K562 (cell line): ENCODE data around the gene ARHGEF17. TPM values are rescaled to one million over a fixed set of nuclear protein-coding genes. Genes with fewer than 3 reads are reported as not detected.
A peak's percentile ranks its signal among the peaks of the same experiment; 100 is the strongest.

Source experiments
- ATAC-seq: fragments of 200-7000 bp; cut with Tn5 transposase; 3 replicates; pipeline ENCODE4 v1.9.1; 2020; ENCODE audit warnings: moderate library complexity
- BruUV-seq: library from RNA; stranded (reverse); fragments of 400-500 nt; replicated peaks from 2 replicates; lab custom pipeline; 2021; lab: Mats Ljungman, UMichigan
- CTCF ChIA-PET: fragments of 300-600 bp; formaldehyde crosslinking; extraction: SDS; loops from one replicate; lab custom pipeline; 2021; ENCODE audit warnings: low intra/inter-chr PET ratio; lab: Yijun Ruan, JAX
- POLR2A ChIA-PET: fragments of 300-600, 350-650 bp; sonication (Branson Sonifier 250); formaldehyde crosslinking; extraction: SDS; loops from one replicate; lab custom pipeline; 2021; ENCODE audit warnings: antibody characterized with exemption, inconsistent platforms; lab: Yijun Ruan, JAX
- DNase-seq, 4 experiments: peaks; one replicate each; pipeline versions ENCODE4 v3.0.0 to v3.0.0-alpha.2; 2011 to 2018; ENCODE audit warnings: low spot score in 3 of 4, mixed read lengths in 3 of 4; ENCODE audit errors: extremely low read depth in 1 of 4
- FAIRE-seq: peaks from 2 replicates; lab custom pipeline; 2011; peaks lifted over from hg19 to GRCh38; lab: Jason Lieb, UNC
- H2AFZ ChIP-seq: 2 replicates; pipeline ENCODE4 v1.6.0; 2011; ENCODE audit warnings: low read depth, low read length, control low read depth, inconsistent platforms
- H3K27ac ChIP-seq: fragments of 200-600 bp; 3 replicates; pipeline ENCODE4 v1.8.0; 2011; ENCODE audit warnings: low read depth, mild to moderate bottlenecking, control low read depth, inconsistent platforms, low read length, moderate library complexity, mixed read lengths; ENCODE audit errors: extremely low read depth
- H3K27me3 ChIP-seq, 2 experiments: fragments of 300-600 bp in 1 of 2; 2 replicates in 1 of 2; 3 replicates in 1 of 2; pipeline versions ENCODE4 v1.6.0 to v1.8.0; 2011; ENCODE audit warnings: inconsistent platforms in 2 of 2, low read length in 2 of 2, mild to moderate bottlenecking in 1 of 2, mixed read lengths in 1 of 2, moderate library complexity in 1 of 2; ENCODE audit not compliant: control insufficient read depth in 2 of 2, insufficient read depth in 2 of 2
- H3K36me3 ChIP-seq: fragments of 300-600 bp; 3 replicates; pipeline ENCODE4 v1.8.0; 2011; ENCODE audit warnings: mild to moderate bottlenecking, low read length, inconsistent platforms; ENCODE audit not compliant: control insufficient read depth, insufficient read depth
- H3K4me1 ChIP-seq, 2 experiments: fragments of 200-600 bp in 1 of 2; replicated peaks in 1 of 2; 2 replicates in 1 of 2; 3 replicates in 1 of 2; pipeline versions ENCODE4 v1.5.1 to v1.8.0; 2011; ENCODE audit warnings: inconsistent platforms in 2 of 2, low read length in 2 of 2, mild to moderate bottlenecking in 1 of 2, mixed read lengths in 1 of 2, moderate library complexity in 1 of 2; ENCODE audit not compliant: control insufficient read depth in 2 of 2, insufficient read depth in 2 of 2
- H3K4me2 ChIP-seq: 2 replicates; pipeline ENCODE4 v1.6.1; 2011; ENCODE audit warnings: low read length, control low read depth, inconsistent platforms, mixed read lengths; ENCODE audit not compliant: insufficient read depth
- H3K4me3 ChIP-seq: fragments of 200-600 bp; sonication (generic), shearing (Covaris generic); 2 replicates; pipeline ENCODE4 v1.5.1; 2016; ENCODE audit warnings: control low read depth, inconsistent platforms
- H3K79me2 ChIP-seq: fragments of 200-600 bp; 3 replicates; pipeline ENCODE4 v1.8.0; 2011; ENCODE audit warnings: low read length, inconsistent platforms; ENCODE audit not compliant: control insufficient read depth, insufficient read depth
- H3K9ac ChIP-seq, 2 experiments: 2 replicates each; pipeline versions ENCODE4 v1.6.0 to v1.6.1; 2011; ENCODE audit warnings: low read depth in 2 of 2, low read length in 2 of 2, control low read depth in 1 of 2, inconsistent platforms in 1 of 2, mild to moderate bottlenecking in 1 of 2, mixed read lengths in 1 of 2; ENCODE audit not compliant: insufficient read depth in 1 of 2
- H3K9me1 ChIP-seq: one replicate; pipeline ENCODE4 v1.6.0; 2011; ENCODE audit warnings: inconsistent platforms, mild to moderate bottlenecking, low read length, moderate library complexity; ENCODE audit not compliant: control insufficient read depth, insufficient read depth
- H3K9me3 ChIP-seq: replicated peaks from 2 replicates; pipeline ENCODE4 v1.5.1; 2011; ENCODE audit warnings: low read depth, low read length, inconsistent platforms; ENCODE audit not compliant: control insufficient read depth, insufficient read depth
- H4K20me1 ChIP-seq: replicated peaks from 2 replicates; pipeline ENCODE4 v1.6.1; 2011; ENCODE audit warnings: low read length, inconsistent platforms, mixed read lengths; ENCODE audit not compliant: control insufficient read depth, insufficient read depth
- ARID2 ChIP-seq: fragments of 450-650 bp; IDR thresholded peaks from 2 replicates; pipeline ENCODE4 v1.6.1; 2017; ENCODE audit warnings: antibody characterized with exemption, mild to moderate bottlenecking
- BRD9 ChIP-seq: fragments of 450-650 bp; IDR thresholded peaks from 2 replicates; pipeline ENCODE4 v1.6.1; 2018; ENCODE audit warnings: low read depth; ENCODE audit not compliant: partially characterized antibody
- CC2D1A ChIP-seq: fragments of 450-650 bp; IDR thresholded peaks from 2 replicates; pipeline ENCODE4 v1.6.1; 2017; ENCODE audit warnings: mild to moderate bottlenecking
- CTBP1 ChIP-seq: fragments of 450-650 bp; IDR thresholded peaks from 2 replicates; pipeline ENCODE4 v1.6.1; 2016; ENCODE audit warnings: borderline replicate concordance
- CTCF ChIP-seq, 3 experiments: IDR thresholded peaks in 2 of 3; conservative IDR thresholded peaks in 1 of 3; 2 replicates each; pipeline ENCODE4 v1.5.1; 2011 to 2012; ENCODE audit warnings: low read length in 3 of 3, mild to moderate bottlenecking in 3 of 3, control low read depth in 2 of 3, improper control_type of control experiment in 1 of 3, inconsistent platforms in 1 of 3, low read depth in 1 of 3, mixed read lengths in 1 of 3, moderate library complexity in 1 of 3; ENCODE audit not compliant: insufficient read depth in 2 of 3
- ESRRA ChIP-seq: fragments of 450-650 bp; IDR thresholded peaks from 2 replicates; pipeline ENCODE4 v1.6.1; 2014; ENCODE audit warnings: low read depth, mild to moderate bottlenecking, moderate library complexity, borderline replicate concordance
- HNRNPL ChIP-seq: fragments of 200-400 bp; formaldehyde crosslinking; IDR thresholded peaks from 2 replicates; pipeline ENCODE4 v1.6.1; 2017; ENCODE audit warnings: low read depth, mild to moderate bottlenecking, low read length
- HSF4 ChIP-seq: fragments of 250-450 bp; sonication (Bioruptor Pico); IDR thresholded peaks from 2 replicates; pipeline ENCODE4 v2.1.2; 2022; ENCODE audit warnings: mild to moderate bottlenecking, moderate library complexity, borderline replicate concordance
- TEAD1 ChIP-seq, 2 experiments: fragments of 450-650 bp in 1 of 2; sonication (generic) in 1 of 2; formaldehyde crosslinking; IDR thresholded peaks; 2 replicates each; pipeline versions ENCODE4 v1.4.0 to v1.8.0; 2020 to 2022; ENCODE audit warnings: mild to moderate bottlenecking in 2 of 2, missing genetic modification reagents in 1 of 2
- THRAP3 ChIP-seq: fragments of 450-650 bp; IDR thresholded peaks from 2 replicates; pipeline ENCODE4 v1.6.1; 2016; ENCODE audit warnings: mild to moderate bottlenecking, inconsistent platforms, borderline replicate concordance
- TRIM28 ChIP-seq: fragments of 450-650 bp; IDR thresholded peaks from 2 replicates; pipeline ENCODE4 v1.6.1; 2017
- XRCC5 ChIP-seq: fragments of 200-400 bp; formaldehyde crosslinking; IDR thresholded peaks from 2 replicates; pipeline ENCODE4 v1.6.1; 2017; ENCODE audit warnings: low read depth, mild to moderate bottlenecking, low read length
- ZBTB7A ChIP-seq: IDR thresholded peaks from 2 replicates; pipeline ENCODE4 v1.6.1; 2011; ENCODE audit warnings: low read depth, mild to moderate bottlenecking, low read length, moderate library complexity, borderline replicate concordance; ENCODE audit not compliant: control insufficient read depth
- ZKSCAN3 ChIP-seq: fragments of 250-450 bp; sonication (Bioruptor Pico); IDR thresholded peaks from 2 replicates; pipeline ENCODE4 v1.4.0; 2020
- ZNF449 ChIP-seq: fragments of 250-450 bp; sonication (Bioruptor Pico); IDR thresholded peaks from 2 replicates; pipeline ENCODE4 v1.8.0; 2022; ENCODE audit warnings: moderate library complexity, mild to moderate bottlenecking, inconsistent platforms
- ZNF740 ChIP-seq, 3 experiments: fragments of 200-800 bp in 1 of 3; sonication (Bioruptor generic) in 1 of 3; sonication (generic) in 1 of 3; formaldehyde crosslinking in 1 of 3; IDR thresholded peaks; 2 replicates each; pipeline versions ENCODE4 v1.6.1 to v1.8.0; 2016 to 2022; ENCODE audit warnings: mild to moderate bottlenecking in 2 of 3, missing compliant biosample characterization in 2 of 3, missing genetic modification characterization in 2 of 3, missing genetic modification reagents in 1 of 3
- WGBS: fragments of 100-300 bp; shearing (Covaris generic); methylation state at CpG from one replicate; pipeline ENCODE4 v1.1.6; 2016; ENCODE audit warnings: low coverage, mixed read lengths; ENCODE audit not compliant: insufficient coverage; ENCODE audit errors: missing lambda C conversion rate; 5-methylcytosine and 5-hydroxymethylcytosine counted together
- in situ Hi-C: fragments of 300-500 bp; cut with MboI; formaldehyde crosslinking; loops from 4 replicates; pipeline ENCODE4 v1.15.0; 2018; ENCODE audit warnings: inconsistent platforms, mixed read lengths
- intact Hi-C: fragments of 100-400 bp; cut with micrococcal nuclease; formaldehyde crosslinking; loops from 2 replicates; pipeline ENCODE4 v1.14.2; 2022
- polyA plus RNA-seq, 8 experiments: library from polyadenylated mRNA; depleted of rRNA in 4 of 8; stranded (reverse) in 5 of 8; unstranded in 3 of 8; fragments of >200 nt; fragmentation: Nextera tagmentation in 2 of 8; fragmentation: Illumina TruSeq in 1 of 8; extraction: Ambion mirVana in 2 of 8; extraction: Trizol in 1 of 8; gene quantifications; 2 replicates each; pipeline versions ENCODE4 v1.2.1 to v1.2.3, GENCODE V29; 2011 to 2014; ENCODE audit warnings: inconsistent platforms in 1 of 8, missing spikeins in 1 of 8
- total RNA-seq, 7 experiments: library from RNA; depleted of rRNA in 6 of 7; stranded (reverse); fragments of >200 nt in 6 of 7; fragmentation: Illumina TruSeq in 2 of 7; extraction: Trizol in 2 of 7; gene quantifications; 2 replicates each; pipeline versions ENCODE4 v1.2.1 to v1.2.3, GENCODE V29; 2011 to 2021; ENCODE audit warnings: low replicate concordance in 1 of 7

The ARHGEF17 gene
- total and polyA plus RNA-seq, 9 of the 15 experiments (the other 6 are each of a cell fraction or from before 2014, with no cell fraction given) = 0.04 to 0.68 (median 0.10) TPM; not detected in 2

GRCh38 chr11:73288873-73289707 lies 19.0 kb upstream of the ARHGEF17 start:
- Histone ChIP-seq H3K9me3 (no peaks in the 10 kb centered on the region), H3K27me3 (peaks cover 0 to 4% of the 10 kb centered on the region in 2 experiments; a peak in 1 of 5 replicates), H3K4me3 (no peak overlapping the region), H3K27ac (peak overlapping the region; percentile 44), H3K79me2 (no peaks in the 10 kb centered on the region), H3K9me1 (peaks cover 5% of the 10 kb centered on the region), H3K9ac (peak overlapping the region; percentile 54 to 80), H4K20me1 (no peaks in the 10 kb centered on the region; the same call in 1 of the 2 replicates), H3K4me1 (peaks cover 19 to 20% of the 10 kb centered on the region in 2 experiments; a peak in 4 of 5 replicates), H2AFZ (peak overlapping the region; percentile 98), H3K4me2 (peak overlapping the region; percentile 69), H3K36me3 (no peaks in the 10 kb centered on the region)
- ATAC-seq (peak; percentile 85), DNase-seq (peak; percentile 80 to 92 (median 90)), FAIRE-seq (peak; percentile 92)
- BruUV-seq = no TSS peak
- intact Hi-C loops = loop anchor here (1.0 to 5.0 kb wide), 3 partner anchors 47 to 457 kb away; no protein-coding TSS in a partner anchor
- ChIA-PET CTCF (interaction anchor here (0.6 to 2.4 kb wide), 7 partner anchors 53 to 704 kb away, joined by 3 to 9 read pairs (median 3); no protein-coding TSS in a partner anchor), POLR2A (interaction anchor here (1.0 kb wide), 1 partner anchor 110 kb away, joined by 3 read pairs; no protein-coding TSS in a partner anchor)
- WGBS = 10% methylated on average over 17 of the region's 17 CpGs
- in situ Hi-C loops = no loop called here
- TF ChIP-seq BRD9 = peak; percentile 63
- TF ChIP-seq ESRRA = peak; percentile 50; the same call in 1 of the 2 replicates
- TF ChIP-seq TRIM28 = no peak
- TF ChIP-seq HNRNPL = 0 out of 2 replicates have a peak, but pooled peaks have one; percentile 33
- TF ChIP-seq CC2D1A = peak; percentile 61
- TF ChIP-seq ZNF449 (CRISPR knock-in tag) = no peak
- TF ChIP-seq HSF4 (CRISPR knock-in tag) = no peak
- peak; percentile 76 for TF ChIP-seq ZNF740 (CRISPR knock-in tag; IDR thresholded peaks at IDR 0.05)
- no peak for TF ChIP-seq ZNF740 (tag; IDR thresholded peaks at IDR 0.05)
- TF ChIP-seq ZKSCAN3 = no peak
- peak; percentile 73 for TF ChIP-seq CTBP1
- peak in 1 of 2 experiments; percentile 49; a peak in 1 of 4 replicates for TF ChIP-seq TEAD1 (CRISPR knock-in tag; IDR thresholded peaks at IDR 0.05)
- peak; percentile 64; the same call in 1 of the 2 replicates for TF ChIP-seq ZBTB7A
- no peak for TF ChIP-seq THRAP3
- peak; percentile 16; the same call in 1 of the 2 replicates for TF ChIP-seq XRCC5
- peak; percentile 92 to 93 (median 92) for TF ChIP-seq CTCF (IDR thresholded peaks at IDR 0.05 in 2 of 3, conservative IDR thresholded peaks at IDR 0.05 in 1 of 3; ENCODE audit: insufficient read depth in 2 of 3, low read depth in 1 of 3, low read length in 3 of 3)
- TF ChIP-seq ARID2 = 0 out of 2 replicates have a peak, but pooled peaks have one; percentile 52
